Activated CD4-positive, alpha-beta T cell treated with anti-CD3 and anti-CD28 coated beads, Interleukin-2, amount 50 U/mL, for 1 hour (primary cell): ENCODE data around the gene SSTR3.

ENCODE experiments used
- DNase-seq: peaks from one replicate; pipeline ENCODE4 v3.0.0-alpha.2; 2020

Gene SSTR3

GRCh38 chr22:37193629-37194191, 18.6 kb downstream of the SSTR3 start:
- DNase-seq = no peak

- DNase-seq = no peak
Measured at GRCh38 chr22:37192741-37193140, 19.5 kb downstream of the SSTR3 start.

- no peak for DNase-seq
Measured at GRCh38 chr22:37192204-37192603, 20.1 kb downstream of the SSTR3 start.

- no peak for DNase-seq
Measured at GRCh38 chr22:37190262-37190780, 22.0 kb downstream of the SSTR3 start.

- no peak for DNase-seq
Measured at GRCh38 chr22:37188901-37189466, 23.3 kb downstream of the SSTR3 start.

GRCh38 chr22:37187891-37188761, 24.2 kb downstream of the SSTR3 start, which contains the start of gene C1QTNF6:
Gene C1QTNF6 (minus strand): TSS chr22:37188247. CDS start chr22:37188213, 34 bp downstream.
- no peak for DNase-seq

- DNase-seq = no peak
Measured at GRCh38 chr22:37187552-37187890, 24.8 kb downstream of the SSTR3 start.

- no peak for DNase-seq
Measured at GRCh38 chr22:37186997-37187522, 25.2 kb downstream of the SSTR3 start.

- no peak for DNase-seq
Measured at GRCh38 chr22:37186228-37186996, 25.9 kb downstream of the SSTR3 start.

GRCh38 chr22:37185646-37186227, 26.5 kb downstream of the SSTR3 start:
- no peak for DNase-seq

GRCh38 chr22:37184816-37185541, 27.3 kb downstream of the SSTR3 start:
- no peak for DNase-seq

- no peak for DNase-seq
Measured at GRCh38 chr22:37184380-37184755, 27.9 kb downstream of the SSTR3 start.

- DNase-seq = no peak
Measured at GRCh38 chr22:37183432-37184379, 28.6 kb downstream of the SSTR3 start.

- DNase-seq = no peak
Measured at GRCh38 chr22:37182949-37183245, 29.4 kb downstream of the SSTR3 start.

- no peak for DNase-seq
Measured at GRCh38 chr22:37182101-37182948, 30.0 kb downstream of the SSTR3 start.

- DNase-seq = no peak
Measured at GRCh38 chr22:37181681-37182080, 30.6 kb downstream of the SSTR3 start.

- DNase-seq = no peak
Measured at GRCh38 chr22:37180531-37181231, 31.6 kb downstream of the SSTR3 start.

- DNase-seq = no peak
Measured at GRCh38 chr22:37179622-37180420, 32.5 kb downstream of the SSTR3 start.
